Right hindlimb (tissue), 1 donor: ENCODE measurements around the gene DEFB128.
A peak's percentile ranks its signal among the peaks of the same experiment; 100 is the strongest.
"Not testable (repeated sequence)": the region's sequence is repeated elsewhere in the genome, so short reads cannot be mapped to it uniquely, and the experiment has no call there.

Source experiments
- DNase-seq: peaks from one replicate; pipeline ENCODE4 v3.0.0-alpha.2; 2018

DEFB128 gene

DNA sequence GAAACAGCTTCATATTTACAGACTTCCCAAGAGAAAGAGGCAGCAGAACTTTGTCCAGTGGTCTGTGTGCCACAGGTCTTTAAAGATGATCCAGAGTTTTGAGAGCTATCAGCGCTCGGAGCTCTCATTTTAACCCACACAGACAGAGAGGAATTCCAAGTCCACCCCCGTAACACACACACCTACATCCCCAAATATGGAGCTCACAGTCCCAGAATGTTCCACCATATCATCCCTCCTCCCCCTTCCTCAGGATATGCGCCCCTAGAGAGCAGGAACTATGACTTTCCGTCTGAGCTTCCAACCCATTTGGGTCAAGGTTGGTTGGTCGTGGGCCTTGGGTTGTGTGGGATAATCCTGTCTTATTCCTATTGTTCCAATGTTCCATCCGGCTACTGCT lies at the start of gene DEFB128:
Gene DEFB128, minus strand, starts transcription at position 101 of the 400 bp plus-strand sequence. Its CDS starts 88 bp downstream, at position 13.
- no peak for DNase-seq

DNA sequence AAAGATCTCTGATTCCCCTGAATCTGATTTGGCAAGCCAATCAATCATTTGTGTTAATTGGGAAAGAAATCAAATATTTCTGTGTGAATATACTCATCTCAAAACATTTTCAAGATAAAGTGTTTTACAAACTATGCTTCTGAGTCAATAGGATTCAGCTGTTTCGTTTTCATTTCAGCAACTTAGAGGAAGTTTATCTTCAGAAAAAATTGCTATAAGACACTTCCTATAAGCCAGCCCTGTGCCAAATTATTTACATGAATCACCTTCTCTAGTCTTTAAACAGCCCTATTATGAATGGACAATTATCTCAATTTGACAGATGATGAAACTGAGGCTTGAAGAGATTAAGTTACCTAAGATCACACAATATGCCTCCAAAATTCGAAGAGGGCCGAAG lies 48.4 kb upstream of the DEFB128 start:
- DNase-seq: no peak

DNA sequence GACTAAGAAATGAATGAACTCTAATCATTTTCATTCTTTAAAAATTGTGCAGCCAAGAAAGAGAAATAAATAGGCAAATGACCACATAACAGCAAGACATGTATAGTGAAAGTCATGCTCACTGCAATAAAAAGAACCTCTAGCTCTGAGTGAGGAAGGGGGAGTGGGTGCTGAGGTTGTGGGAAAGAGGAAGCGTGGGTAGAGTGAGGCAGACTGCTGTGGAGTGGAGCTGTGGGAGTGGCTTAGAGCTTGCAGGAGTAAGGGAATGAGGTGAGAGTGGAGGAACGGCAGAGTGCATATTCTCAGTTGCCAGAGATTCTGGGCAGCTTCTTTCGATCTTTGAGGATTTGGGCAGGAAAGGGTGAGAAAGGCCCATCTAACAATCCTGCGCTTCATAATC lies 48.0 kb upstream of the DEFB128 start:
- DNase-seq: no peak

DNA sequence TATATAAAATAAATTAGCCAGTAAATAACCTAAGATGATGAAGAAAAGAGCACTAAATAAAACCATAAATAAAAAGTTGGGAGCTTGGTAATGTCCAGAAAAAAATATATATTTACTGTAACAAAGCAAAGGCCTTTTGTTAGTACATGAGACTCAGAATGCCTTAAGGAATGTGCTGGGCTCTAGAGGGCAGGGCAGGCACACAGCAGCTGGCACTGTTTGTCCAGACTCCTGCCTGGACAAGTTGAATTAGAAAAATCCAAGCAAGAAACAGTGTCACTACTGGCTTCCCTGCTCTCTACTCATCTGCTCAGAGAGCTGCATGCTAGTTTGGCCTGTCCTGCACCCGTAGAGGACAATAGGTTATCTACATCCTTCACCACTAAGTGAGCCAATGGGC lies 46.4 kb upstream of the DEFB128 start:
- DNase-seq: peak; percentile 24

DNA sequence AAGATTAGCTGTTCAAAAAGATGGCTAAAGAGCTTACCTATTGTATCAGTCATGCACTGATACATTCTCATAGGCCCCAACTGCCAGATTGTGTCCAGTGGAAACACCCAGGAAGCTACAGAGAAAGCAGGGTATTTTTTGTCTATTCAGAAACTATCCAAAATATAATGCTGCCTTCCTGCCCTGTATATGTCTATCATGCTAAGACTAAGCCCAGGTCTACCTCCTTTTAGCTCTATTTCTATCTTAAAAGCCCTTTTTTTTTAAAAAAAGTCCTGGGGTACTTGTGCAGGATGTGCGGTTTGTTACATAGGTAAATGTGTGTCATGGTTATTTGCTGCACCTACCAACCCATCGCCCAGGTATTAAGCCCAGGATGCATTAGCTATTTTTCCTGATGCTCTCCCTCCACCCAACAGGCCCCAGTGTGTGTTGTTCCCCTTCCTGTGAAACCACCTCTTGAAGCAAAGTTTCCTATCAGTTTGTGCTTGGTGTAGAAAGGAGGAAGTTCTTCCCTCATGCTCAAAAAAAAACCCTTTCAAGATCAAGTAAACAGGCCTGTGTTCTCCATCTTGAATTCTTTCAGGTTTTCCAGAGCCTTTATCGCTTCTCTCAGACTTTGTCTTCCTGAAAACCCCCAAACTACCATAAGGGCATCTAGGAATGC lies 38.1 kb upstream of the DEFB128 start:
- DNase-seq: no peak

DNA sequence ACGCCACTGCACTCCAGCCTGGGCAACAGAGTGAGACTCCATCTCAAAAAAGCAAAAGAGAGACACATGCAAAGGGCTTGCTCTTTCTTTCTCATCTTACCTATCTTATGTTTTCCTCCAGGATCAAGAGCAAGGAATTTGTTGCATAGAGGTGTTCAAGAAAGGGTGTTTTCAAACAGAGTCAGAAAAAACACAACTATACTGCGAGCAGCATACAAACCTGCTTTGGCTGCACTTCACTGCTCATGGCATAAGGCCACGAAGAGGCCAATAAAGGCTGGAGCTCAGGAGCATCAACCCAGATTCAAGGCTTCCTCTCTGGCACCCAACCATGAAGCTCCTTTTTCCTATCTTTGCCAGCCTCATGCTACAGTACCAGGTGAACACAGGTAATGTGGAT lies 37.4 kb upstream of the DEFB128 start, which contains the start of gene DEFB129:
Gene DEFB129, plus strand, starts transcription at position 301 of the 400 bp plus-strand sequence. Its CDS starts 31 bp downstream, at position 332.
- no peak for DNase-seq

DNA sequence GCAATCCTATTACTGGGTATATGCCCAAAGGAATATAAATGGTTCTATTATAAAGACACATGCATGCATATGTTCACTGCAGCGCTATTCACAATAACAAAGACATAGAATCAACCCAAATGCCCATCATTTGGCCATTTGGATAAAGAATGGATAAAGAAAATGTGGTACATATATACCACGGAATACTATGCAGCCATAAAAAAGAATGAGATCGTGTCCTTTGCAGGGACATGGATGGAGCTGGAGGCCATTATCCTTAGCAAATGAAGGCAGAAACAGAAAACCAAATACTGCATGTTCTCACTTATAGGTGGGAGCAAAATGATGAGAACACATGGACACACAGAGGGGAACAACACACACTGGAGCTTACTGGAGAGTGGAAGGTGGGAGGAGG lies 36.4 kb upstream of the DEFB128 start:
- not testable (repeated sequence) for DNase-seq

DNA sequence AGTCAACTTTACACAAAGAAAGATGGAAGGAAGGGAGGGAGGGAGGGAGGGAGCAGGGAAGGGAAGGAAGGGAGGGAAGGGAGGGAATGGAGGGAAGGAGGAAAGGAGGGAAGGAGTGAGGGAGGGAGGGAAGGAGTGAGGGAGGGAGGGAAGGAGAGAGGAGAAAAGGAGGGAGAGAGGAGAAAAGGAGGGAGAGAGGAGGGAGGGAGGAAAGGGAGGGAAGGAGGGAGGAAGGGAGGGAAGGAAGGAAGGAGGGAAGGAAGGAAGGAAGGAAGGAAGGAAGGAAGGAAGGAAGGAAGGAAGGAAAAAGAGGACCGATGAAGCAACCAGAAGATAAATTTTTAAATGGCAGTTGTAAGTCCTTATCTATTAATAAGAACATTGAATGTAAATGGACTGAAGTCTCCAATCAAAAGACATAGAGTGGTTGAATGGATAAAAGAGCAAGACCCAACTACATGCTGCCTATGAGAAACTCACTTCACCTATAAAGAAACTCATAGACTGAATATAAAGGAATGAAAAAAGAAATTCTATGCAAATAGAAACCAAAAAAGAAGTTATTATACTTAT lies 31.8 kb upstream of the DEFB128 start:
- no peak for DNase-seq

DNA sequence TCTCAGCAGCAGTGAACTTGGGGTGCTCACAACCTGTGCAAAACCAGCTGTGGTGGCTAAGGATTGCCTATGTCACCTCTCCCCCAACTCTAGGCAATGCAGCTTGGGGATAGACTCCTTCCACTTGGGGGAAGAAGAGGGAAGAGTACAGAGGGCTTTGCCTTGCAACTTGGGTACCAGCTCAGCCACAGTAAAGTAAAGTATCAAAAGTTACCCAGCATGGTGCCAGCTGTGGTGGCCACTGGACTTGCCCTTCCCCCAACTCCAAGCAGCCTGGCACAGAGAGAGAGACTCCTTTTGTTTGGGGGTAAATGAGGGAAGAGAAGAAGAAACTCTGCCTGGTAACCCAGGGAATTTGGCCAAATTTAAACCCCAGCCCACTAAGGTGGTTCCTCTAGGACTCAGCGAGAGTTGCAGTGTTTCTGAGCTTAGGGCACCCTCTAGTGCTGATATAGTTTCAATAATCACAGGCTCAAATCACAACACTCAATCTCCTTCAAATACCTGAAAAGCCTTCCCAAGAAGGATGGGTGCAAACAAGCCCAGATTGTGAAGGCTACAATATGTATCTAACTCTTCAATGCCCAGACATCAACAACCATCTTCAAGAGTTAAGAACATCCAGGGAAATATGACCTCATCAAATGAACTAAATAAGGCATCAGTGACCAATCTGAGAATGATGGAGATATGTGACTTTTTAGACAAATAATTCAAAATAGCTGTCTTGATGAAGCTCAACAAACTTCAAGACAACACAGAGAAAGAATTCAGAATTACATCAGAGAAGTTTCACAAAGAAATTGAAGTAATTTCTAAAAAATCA lies 30.0 kb upstream of the DEFB128 start:
- DNase-seq: no peak

DNA sequence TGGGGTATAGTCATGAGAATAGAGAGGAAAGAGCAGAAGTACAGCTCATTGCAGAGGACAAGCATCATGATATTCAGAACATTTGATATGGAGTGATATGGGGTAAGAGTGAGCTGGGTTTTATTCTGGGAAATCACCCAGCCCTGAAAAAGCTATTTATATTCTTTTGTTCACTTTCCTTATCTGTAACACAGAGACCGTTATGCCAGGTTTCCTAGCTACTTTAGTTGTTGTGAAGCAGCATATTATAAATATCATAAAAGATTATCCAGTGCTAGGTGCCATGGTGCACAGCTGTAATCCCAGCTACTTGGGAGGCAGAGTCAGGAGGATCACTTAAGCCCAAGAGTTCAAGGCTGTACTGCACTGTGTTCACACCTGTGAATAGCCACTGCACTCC lies 27.8 kb upstream of the DEFB128 start:
- DNase-seq: no peak

DNA sequence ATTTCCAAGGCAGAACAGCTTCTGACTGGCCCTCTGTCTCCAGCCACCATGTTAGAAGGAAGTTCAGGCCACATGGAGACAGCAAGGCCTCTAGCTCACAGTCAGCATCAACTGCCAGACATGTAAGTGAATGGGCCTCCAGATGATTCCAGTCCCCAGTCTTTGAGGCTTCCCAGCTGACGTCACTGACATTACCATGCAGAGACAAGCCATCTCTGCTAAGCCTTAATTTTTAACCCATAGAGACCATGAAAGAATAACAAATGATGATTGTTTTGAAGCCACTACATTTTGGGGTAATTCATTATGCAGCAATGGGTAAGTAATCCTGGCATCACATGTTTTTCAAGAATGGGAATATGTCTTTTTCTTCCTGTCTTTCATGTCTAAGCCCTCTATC lies 26.3 kb upstream of the DEFB128 start:
- DNase-seq: no peak

DNA sequence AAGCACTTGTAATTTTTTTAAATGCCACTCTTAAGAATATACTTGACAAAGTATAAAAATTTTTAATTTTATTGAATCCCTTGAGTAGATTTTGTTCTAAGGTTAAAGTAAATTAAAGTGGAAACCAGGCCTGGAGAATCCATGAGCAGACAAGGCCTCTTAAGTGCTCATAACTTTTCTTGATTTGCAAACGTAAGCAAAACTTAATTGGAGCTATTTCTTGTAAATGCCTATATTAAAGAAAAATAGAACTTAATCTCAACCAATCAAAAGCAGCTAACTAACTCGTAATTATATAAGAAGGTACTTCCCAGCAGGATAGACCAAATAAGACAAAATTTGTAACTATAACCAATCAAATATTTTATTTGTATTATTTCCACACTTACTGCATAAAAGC lies 24.9 kb upstream of the DEFB128 start:
- no peak for DNase-seq

DNA sequence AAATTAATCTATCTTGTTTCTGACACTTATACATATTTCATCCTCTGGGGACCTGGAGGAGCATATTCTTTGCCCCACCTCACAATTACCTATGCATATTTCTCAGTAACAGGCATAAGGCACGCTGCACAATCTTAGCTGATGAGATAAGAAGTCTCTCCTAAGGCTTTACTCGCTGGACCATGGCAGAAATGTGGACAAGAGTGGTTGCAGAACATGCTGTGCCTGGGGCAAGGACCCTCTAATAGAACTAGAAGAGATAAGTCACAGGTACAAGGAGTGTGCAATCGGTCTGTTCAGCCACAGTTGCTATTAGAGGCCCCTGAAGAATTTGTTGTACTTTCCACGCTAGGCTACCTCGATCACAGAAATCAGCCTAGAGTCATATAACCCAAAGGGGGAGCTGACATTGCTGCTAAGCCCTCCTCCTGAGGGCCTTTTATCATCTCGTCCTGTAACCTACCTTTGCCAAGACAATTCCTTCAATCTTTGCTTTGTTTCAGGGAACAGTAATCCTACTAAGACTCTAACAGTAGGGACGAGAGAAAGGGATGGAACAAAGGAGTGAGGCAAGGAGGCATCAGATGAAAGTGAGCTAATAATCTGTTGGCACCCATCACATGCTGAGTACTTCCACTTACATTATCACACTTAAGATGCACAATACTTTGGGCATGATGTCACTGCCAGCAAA lies 21.4 kb upstream of the DEFB128 start:
- no peak for DNase-seq

DNA sequence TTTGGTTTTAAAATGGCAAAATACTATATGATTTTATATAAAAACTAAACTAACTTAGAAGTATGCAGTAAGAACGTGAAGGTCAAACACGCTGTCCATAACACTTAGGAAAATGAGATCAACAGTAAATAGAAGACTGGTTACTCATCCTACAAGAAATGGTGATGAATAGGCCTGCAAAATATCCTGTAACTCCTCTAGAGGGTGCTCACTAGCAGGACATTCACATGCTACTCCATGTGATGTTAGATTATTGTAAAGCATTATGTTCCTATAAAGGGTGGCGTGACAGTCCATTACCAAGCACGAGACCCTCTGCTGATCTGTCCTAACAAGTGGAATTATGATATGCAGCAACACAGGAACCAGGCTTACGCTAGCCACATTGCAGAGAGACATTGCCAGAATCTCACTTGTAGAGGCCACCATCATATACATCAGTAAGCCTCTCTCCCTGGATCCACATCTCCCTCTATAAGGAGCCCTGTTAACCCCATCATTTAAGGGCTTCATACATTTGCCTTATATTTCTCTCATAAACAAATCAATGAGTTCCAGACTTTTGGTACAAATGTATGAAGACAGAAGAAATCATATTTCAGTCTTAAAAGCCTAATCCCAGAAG lies 19.5 kb upstream of the DEFB128 start:
- peak; percentile 24 for DNase-seq

DNA sequence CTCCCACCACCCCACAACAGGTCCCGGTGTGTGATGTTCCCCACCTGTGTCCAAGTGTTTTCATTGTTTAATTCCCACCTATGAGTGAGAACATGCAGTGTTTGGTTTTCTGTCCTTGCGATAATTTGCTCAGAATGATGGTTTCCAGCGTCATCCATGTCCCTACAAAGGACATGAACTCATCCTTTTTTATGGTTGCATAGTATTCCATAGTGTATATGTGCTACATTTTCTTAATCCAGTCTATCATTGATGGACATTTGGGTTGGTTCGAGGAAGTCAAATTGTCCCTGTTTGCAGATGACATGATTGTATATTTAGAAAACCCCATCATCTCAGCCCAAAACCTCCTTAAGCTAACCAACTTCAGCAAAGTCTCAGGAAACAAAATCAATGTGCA lies 14.1 kb upstream of the DEFB128 start:
- DNase-seq: not testable (repeated sequence)

DNA sequence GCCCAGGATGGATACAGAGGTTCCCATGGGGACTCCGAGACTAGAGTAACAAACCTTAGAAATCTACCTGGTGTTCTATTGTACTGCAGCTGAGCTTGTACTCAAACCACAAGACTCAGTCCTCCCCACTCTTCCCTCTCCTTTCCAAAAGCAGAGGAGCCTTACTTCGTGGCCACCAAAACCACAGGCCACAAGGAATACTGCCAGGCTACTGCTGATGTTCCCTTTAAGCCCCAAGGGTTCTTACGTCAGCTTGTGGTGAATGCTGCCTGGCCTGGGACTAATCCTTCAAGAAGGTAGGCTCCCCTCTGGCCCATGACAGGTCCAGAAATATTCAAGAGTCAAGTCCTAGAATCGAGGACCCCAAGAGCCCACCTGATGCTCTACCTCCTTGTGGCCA lies 10.5 kb upstream of the DEFB128 start:
- no peak for DNase-seq

DNA sequence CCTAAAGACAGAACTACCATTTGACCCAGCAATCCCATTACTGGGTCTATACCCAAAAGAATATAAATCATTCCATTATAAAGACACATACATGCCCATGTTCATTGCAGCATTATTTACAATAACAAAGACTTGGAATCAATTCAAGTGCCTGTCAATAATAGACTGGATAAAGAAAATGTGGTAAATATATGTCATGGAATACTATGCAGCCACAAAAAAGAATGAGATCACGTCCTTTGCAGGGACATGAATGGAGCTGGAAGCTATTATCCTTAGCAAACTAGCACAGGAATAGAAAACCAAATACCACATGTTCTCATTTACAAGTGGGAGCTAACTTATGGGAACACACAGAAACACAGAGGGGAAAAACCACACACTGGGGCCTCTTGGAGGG lies 8.7 kb upstream of the DEFB128 start:
- no peak for DNase-seq

DNA sequence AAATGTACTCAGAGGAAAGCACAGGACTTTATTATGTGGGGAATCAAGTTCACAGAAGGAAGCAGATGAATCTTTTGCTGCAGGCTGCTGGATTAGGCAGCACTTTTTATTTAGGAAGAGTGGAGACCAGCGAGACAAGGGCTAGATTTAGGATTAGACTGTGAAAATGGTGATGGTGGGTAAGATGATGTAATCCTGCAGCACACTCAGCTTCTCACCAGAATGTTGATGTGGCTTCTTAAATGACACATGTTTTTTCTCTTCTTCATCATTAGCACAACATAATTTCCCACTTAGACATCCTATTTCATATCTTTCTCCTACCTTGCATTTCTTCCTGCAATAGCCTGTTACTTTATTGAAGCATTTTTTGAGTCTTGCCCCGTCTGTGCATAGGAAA lies 1.8 kb downstream of the DEFB128 start:
- DNase-seq: no peak

DNA sequence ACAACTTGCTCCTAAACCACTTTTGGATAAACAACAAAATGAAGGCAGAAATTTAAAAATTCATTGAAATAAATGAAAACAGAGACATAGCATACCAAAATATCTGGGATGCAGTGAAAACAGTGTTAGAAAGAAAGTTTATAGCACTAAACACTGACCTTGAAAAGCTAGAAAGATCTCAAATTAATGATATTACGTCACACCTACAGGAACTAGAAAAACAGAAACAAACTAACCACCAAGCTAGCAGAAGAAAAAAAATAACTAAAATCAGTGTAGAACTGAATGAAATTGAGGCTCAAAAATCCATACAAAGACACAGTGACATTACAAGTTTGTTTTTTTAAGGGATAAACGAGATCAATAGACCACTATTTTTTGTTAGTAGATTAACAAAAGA lies 5.2 kb downstream of the DEFB128 start:
- no peak for DNase-seq

DNA sequence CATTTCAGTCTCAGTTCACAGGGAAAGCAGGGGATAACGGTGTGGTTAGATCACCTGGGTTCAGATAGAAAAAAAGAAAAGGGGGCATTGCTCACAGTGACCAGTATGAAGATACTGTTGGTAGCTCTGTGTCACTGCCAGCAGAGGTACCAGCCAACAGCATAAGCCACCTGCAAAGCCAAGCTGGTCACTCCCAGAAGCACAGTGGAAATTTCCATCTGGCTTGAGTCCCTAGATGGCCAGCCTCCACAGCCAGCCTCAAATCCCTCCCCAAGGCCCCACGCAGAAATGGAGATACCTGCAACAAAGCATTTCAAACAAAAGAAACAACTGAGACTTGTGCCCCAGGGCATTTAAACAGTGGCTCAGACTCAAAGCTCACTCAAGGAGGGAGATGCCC lies 20.6 kb downstream of the DEFB128 start:
- no peak for DNase-seq

DNA sequence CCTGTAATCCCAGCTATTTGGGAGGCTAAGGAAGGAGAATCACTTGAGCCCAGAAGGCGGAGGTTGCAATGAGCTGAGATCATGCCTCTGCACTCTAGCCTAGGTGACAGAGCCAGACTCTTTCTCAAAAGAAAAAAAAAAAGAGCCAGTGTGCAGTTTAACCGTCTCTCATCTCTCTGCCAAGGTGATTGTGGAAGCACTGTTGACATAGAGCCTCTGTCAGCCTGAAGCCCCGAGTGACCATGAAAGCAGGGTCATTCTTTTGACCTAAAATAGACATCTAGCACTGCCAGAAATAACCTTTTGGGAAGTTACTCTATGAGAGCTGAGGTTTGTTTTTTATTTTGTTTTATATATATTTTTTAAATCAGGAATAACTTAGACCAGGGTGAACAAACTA lies 24.9 kb downstream of the DEFB128 start:
- DNase-seq: no peak

DNA sequence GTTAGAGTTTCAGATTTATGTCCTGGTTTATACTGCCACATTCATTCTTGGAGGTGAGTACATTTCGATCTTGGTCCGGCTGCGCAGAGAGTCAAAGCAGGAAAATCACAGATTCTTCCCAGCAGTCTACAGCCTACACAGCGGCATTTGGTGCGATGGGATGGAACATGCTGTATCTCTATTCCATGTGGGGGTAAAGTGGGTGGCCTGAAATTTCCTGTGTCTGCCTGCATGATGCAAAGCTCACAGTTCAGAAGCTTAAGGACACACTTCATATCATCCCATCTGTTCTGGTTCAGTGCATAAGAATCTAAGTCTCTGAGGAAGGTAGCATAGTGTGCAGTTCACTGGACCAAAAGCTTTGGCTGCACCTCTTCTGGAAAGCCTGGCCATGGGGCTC lies 32.4 kb downstream of the DEFB128 start, which contains the start of gene DEFB127:
Gene DEFB127, plus strand, starts transcription at position 301 of the 400 bp plus-strand sequence. Its CDS starts 91 bp downstream, at position 392.
- DNase-seq: no peak

DNA sequence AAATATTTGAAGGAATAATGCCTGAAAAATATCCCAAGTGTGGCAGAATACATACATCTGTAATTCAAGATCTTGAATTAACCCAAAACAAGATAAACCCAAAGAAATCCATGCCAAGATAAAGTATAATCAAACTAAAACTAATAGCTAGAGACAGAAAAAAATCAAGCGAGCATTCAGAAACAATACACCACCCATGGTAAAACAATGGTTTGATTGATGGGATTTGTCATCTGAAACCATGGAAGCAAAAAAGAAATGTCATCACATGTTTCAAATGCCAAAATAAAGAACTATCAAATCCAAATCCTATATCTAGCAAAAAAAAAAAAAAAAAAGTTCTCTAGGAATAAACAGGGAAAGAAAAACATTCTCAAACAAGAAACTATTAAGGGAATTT lies 37.4 kb downstream of the DEFB128 start:
- DNase-seq: no peak
